Left cardiac atrium (tissue), 4 donors: ENCODE data around the gene ATP1A3. TPM values are rescaled to one million over a fixed set of nuclear protein-coding genes. Genes with fewer than 3 reads are reported as not detected.

Source experiments
- ATAC-seq, 2 donors: fragments of 200-7000 bp; cut with Tn5 transposase; one replicate each; pipeline ENCODE4 v1.9.1; 2020; ENCODE audit warnings: mild to moderate bottlenecking in 2 of 2, moderate library complexity in 2 of 2
- DNase-seq: peaks from one replicate; pipeline ENCODE4 v3.0.0-alpha.2; 2020
- intact Hi-C, 2 donors: fragments of 100-400 bp; cut with DNase I; formaldehyde crosslinking; loops; one replicate each; pipeline versions ENCODE4 v1.14.1 to v1.15.1; 2022 to 2023
- total RNA-seq, 2 donors: library from RNA; stranded (reverse); fragmentation: NEBNext Ultra II Directional; extraction: Animal tissue kit (Norgen Biotek cat#: 25700); gene quantifications; one replicate each; pipeline ENCODE4 v1.2.1, GENCODE V29; 2021
- donor health status: DM: no; HTN: yes; CAD: no.
- donor health status: DM: no; HTN: yes; CAD: no; lungs with severe emphysema.
- donor health status: DM: yes; HTN: yes; CAD: no.
- donor health status: Dilated cardiomyopathy.

Gene ATP1A3
- total RNA-seq, 2 donors from 2014 or later = 235 to 274 TPM

DNA sequence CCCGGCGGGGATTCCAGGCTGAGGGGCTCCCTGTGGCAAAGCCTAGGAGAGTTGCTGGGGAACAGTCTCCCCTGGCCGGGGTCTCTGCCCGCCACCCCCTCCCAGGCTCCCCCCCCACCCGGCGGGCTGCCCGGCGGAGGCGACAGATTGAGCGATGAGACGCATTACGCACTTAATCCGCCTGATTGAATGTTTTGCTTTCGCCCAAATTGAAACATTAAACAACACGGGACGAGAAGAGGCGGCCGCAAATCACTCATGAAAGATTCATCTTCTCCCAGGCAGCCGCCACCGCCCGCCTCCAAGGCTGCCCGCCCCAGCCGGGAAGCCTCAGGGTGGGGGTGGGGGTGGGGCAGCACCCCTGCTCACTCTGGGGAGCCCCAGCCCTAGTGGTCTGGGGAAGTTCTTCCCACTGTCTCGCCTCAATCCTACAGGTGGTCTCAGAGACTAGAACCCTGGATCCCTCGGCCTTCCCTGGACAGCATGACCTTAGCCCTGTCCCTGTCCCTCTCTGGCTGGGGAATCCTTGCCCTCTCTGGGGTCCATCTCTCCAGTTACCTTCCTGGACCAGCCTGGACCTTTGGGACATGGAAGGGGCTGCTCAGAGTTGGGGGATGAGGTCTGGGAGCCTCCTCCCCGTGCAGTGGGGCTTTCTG is 58.1 kb downstream of the ATP1A3 start:
- intact Hi-C loops = no loop called here
- no peak for DNase-seq
- ATAC-seq = no peak

DNA sequence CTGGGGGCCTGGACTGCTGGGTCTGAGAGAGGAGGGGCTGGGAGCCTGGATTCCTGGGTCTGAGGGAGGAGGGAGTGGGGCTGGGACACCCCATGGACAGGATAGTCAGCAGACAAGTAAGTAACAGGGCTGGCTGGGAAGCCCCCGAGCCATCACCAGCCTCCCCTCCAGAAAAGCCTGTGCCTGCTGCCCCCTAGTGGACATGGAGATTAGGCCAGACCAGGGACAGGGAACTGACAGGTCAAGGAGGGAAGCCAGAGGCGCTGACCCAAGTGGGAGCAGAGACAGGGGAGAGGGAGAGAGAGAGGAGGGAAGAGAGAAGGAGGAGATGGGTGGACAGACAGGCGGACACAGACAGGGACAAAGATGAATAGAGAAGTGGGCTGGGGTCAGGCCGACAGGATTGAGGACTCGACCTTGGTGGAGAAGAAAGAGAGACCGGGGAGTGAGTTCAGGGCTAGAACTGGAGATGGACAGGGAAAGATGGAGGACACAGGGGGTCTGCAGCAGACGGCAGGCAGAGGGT is 59.1 kb downstream of the ATP1A3 start:
- DNase-seq (peak; percentile 65), ATAC-seq (peak; percentile 68 to 71)
- intact Hi-C loops = no loop called here

DNA sequence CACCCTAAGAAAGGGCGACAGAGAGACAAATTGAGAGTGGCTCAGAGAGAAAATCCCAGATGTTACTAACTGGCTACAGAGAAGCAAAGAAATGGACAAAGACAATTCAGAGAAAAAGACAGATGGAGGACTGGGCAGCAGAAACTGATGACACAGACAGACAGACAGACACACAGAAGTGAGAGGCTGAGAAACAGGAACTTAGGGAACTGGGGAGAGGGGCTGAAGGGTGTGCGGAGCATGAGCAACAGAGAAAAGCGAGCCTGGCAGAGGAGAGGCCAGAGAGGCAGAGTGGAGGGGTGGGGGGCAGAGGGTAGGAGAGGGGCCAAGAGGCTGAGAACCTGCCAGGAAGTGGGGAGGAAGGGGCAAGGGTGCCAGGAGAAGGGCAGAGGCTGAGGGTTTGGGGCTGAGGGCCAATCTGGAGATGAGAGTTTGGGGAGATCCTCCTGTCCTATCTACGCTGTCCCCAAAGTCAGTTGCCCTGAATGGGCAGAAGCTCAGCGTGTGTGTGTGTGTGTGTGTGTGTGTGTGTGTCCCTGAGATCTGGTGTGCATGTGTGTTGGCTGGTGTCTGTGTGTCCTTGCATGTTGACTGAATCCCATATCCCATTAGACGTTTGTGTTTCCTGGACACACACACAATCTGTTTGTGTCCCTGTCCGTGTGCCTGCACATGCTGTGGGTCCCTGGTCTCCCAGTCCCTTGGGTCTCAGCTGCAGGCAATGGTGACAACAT is 60.2 kb downstream of the ATP1A3 start:
- DNase-seq (no peak), ATAC-seq (no peak)
- intact Hi-C loops = no loop called here

DNA sequence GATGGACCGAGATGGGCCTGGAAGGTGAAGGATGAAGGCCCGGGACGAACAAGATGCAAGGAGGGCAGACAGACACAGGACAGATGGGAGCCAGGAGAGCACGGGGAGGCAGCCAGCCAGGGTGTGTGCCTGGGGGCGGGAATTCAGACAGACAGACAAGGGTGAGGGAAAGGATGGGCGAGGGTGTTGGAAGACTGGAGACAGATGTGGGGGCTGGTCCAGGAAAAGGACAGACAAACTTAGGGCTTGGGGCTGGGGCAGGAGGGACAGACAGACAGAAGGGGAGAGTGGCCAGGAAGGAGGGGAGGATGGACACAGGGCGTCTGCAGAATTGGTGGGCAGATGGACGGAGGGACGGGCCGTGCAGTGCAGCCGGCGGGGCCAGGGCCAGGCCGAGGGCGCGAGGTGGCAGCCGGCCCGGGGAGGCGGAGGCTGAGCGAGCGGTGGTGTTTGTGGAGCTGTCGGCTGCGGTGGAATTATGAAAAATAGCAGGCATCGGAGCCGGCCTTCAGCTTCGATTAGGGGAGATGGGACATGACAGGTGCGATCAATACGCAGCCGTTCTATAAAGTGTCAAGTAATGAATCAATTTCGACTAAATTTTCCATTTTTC is 61.2 kb downstream of the ATP1A3 start:
- ATAC-seq = peak; percentile 31 to 38

DNA sequence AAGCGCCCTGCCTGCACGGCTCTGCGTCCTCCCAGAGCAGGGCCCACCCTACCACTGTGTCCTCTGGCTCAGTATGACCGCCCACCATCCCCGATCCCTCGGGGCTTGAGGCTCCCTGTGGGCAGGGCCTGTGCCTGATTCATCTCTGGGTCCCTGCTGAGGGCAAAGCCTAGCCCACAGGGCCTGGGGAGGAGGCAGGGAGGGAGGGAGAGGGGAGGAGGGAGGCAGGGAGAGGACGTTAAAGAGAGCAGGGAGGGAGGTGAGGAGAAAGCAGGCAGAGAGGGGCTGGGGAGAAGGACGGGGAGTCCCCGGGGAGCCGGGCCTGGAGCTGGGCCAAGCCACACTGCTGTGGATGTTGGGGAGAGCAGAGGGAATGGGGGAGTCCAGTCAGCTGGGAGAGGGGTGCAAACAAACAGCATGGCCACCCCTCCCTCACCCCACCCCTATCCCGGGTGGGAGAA is 61.7 kb downstream of the ATP1A3 start:
- no peak for ATAC-seq
- no peak for DNase-seq
- intact Hi-C loops = no loop called here

More for the DNA sequence above, 61.2 kb downstream of the ATP1A3 start:
- DNase-seq = no peak
- intact Hi-C loops = no loop called here

DNA sequence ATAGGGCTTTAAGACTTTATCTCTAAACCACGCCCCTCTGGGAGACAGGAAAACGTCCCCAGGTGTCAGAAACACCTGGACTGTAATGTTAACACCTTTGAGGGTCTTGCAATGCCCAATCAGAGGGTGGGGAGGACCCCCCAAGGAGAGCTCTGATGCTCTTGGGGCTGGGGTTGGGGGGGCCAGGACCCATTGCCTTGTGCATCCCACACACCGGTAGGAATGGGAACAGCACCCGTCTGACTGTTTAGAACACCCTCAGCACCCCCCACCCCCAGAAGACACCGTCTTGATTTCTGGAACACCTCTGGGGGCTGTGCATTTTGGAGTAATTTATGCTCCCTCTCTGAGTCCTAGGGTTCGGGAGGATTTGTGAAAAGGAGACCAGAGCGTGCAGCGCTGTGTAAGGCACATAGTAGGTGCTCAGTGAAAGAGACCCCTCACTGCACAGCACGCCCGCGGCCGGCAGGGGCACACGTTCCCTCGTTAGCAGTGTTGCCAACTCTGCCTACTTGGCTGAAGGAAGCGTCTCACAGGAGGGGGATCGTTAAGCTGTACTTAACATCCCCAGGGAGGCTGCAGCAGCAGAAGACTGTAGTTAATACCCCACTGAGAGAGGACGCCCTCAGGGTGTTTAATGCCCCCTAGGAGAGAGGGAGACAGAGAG is 63.0 kb downstream of the ATP1A3 start:
- DNase-seq (no peak), ATAC-seq (no peak)
- intact Hi-C loops = no loop called here

DNA sequence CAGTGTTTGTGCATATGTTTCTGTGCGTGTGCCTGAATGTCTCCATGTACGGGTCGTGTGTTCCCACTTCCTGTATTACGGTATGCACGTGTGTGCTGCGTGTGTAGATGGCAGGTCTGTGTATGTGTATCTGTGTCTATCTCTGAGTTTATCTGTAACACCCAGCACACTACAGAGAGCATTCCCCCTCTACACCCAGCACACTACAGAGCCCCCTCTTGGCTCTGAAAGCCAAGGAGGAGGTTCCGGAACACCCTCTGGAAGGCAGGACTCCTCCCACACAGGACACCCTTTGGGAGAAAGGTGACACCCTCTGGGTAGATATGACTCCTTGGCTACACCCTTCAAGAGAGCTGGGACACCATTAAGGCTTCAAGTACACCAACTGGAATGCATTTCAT is 63.7 kb downstream of the ATP1A3 start:
- intact Hi-C loops = no loop called here
- ATAC-seq = no peak
- no peak for DNase-seq

DNA sequence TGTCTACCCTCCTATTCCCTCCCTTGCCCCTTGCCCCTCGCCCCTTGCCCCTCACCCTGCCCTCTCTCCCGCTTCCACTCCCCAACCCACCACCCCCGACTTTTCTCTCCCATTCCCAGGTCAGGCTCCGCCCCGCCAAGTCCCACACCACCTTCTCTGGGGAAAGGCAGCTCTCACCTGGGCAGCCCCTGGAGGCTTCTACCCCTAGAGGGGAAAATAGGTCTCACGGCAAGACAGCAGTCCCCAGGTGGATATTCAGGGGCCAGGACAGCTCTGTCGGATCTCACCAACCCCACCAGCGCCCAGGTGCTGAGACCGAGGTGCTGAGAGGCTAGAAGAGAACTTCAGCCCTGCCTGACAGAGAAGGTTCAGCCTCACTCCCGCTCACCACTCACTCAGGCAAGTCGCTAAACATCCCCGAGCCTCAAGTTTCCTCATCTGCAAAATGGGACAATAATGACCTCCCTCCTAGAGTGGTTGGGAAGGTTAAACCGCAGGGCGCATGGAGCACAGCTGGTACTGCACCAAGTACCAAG is 64.4 kb downstream of the ATP1A3 start:
- DNase-seq = no peak

DNA sequence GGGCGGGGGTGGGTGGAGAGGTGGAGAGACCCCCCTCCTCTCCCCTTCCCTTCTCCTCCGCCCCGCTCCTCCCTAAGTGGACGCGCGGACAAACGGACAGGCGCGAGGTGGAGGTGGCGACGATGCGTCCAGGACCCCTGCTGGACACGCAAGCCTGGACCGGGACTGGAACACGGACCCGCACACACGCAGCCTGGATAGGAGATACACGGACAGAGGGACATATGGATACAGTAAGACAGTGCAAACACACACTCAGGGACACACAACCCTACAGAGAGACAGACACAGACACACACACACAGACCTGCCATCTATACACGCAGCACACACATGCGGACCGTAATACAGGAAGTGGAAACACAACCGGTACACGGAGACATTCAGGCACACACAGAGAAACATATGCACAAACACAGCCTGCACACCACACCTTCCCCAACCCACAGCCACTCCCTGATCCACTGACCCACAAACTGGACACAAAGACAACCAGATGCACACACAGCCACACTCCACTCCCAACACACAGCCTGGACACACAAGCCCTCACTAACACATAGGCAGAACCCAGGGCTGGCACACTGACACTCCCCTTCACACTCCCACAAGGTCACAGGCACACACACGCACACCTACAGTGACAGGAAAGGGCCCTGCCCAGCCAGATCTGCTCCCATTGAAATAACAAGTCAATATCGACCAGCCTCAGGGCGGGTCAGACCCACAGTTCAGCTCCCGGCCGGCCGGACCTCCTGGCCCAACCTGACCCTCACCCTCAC is 65.1 kb downstream of the ATP1A3 start:
- ATAC-seq = peak in 1 of 2 donors; percentile 10
- intact Hi-C loops = no loop called here
- DNase-seq = no peak

More for the DNA sequence above, 64.4 kb downstream of the ATP1A3 start:
- intact Hi-C loops = no loop called here
- ATAC-seq = no peak

DNA sequence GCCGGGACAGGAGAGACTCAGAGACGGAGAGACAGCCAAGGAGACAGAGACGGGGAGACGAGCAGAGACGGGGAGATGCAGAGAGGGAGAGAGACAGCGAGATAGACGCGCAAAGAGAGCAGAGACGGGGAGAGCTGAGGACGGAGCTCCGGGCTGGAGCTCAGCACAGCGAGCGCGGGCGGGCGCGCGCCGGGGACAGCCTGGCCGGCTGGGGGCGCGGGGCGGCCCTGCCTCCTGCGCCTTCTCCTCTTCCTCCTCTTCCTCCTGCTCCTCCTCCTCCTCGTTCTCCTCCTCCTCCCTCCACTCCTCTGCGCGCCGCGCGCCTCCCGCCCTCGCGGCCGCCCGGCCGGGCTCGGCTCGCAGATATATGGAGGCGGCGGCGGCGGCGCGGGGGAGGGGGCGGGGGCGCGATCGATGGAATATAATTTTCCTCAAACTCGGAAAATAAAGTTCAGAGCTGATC is 65.8 kb downstream of the ATP1A3 start, which contains the start of gene ERFL:
Gene ERFL, minus strand, starts transcription at position 229 of the 463 bp plus-strand sequence. CDS start 15,530 bp downstream, outside the sequence.
- no peak for DNase-seq
- intact Hi-C loops = no loop called here
- peak; percentile 13 to 38 for ATAC-seq

DNA sequence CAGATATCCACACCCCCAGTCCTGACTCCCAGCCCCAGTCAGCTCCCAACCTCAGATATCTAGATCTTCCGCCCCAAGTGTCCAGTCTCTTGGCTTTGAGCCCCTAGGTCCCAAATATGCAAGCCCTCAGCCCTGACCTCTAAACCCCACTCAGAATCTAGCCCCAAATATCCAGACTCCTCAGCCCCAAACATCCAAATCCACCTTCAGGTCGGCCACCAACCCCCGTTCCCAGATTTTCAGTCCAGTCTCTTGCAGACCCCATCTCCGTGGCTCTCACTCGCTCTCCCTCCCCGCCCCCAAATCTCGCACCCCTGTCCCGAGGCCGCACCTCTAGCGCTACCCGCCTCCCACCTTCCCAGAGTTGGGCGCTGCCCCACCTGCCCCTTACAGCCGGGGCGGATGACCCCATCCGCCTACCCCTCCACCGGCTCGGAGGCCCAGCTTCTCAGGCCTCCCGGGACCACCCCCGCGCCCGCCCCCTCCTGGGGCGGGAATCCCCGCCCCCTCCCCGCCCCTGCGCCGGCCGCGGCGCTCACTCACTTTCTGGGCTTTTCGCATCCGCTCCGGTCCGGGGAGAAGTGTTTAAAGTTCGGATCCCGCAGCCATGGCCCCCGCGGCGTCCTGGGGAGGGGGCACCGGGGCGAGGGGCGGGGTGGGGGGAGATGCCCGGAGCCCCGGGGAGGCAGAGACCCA is 66.4 kb downstream of the ATP1A3 start:
- DNase-seq (no peak), ATAC-seq (peak in 1 of 2 donors; percentile 14)
- intact Hi-C loops = no loop called here

DNA sequence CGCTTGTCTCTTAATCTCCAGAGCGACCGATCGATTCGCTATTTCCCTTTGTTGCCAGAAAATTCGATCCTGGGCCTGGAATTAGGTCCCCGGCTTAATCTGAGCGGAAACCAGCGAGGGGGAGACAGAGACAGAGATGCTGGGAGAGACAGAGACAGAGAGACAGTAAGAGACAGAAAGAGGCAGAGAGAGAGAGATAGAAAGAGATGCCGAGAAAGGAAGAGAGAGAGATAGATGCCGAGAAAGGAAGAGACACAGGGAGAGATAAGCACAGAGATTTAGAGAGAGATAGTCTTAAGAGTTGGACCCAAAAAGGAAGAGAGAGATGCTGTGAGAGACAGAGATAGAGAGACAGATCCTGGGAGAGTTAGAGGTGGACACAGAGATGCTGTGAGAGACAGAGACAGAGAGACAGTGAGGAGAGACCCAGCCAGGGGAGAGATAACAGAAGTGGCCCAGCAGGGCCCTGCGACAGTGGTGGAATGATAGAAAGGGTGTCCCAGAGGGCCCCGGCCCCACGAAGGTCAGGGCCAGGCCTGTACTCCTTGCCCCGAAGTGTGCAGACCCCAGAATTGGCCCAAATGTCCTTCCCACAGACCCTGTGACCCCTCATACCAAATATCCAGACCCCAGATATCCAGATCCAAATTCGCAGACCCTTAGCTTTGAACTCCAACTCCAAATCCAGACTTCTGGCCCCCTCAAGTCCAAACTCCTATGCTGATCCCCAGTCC is 67.1 kb downstream of the ATP1A3 start:
- intact Hi-C loops = no loop called here
- no peak for DNase-seq
- ATAC-seq = no peak

DNA sequence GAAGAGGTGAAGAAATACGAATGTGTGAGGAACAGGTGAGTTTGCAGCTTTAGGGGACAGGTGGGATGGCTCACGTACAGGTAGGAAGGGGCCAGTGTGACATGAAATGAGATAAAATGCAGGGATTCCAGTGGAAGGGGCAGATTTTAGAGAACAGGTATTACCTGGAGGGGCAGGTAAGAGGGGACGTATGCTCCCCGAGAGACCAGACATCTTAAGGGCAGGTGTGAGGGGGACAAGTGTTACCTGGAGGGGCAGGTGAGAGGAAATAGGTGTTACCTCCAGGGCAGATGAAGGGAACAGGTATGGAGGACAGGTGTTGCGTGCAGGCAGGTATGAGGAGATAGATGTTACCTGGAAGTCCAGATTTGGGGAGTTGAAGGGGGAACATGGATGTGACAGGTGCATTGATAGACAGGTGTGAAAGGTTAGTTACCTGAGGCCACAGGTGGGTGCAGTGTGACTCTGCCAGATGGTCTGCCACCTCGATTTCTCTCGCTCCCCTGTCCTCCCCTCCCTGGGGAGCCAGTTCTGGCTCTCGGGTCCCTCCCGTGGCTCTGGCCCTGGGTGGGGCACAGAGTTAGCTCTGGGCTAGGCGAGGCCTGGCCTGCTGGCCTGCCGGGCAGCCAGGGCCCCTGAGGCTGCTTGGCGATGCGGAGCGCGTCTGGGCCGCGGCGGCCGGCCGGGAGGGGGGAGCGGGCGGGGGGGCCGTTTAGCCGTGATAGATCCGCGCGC is 67.8 kb downstream of the ATP1A3 start:
- intact Hi-C loops = no loop called here
- ATAC-seq = no peak
- DNase-seq = no peak

DNA sequence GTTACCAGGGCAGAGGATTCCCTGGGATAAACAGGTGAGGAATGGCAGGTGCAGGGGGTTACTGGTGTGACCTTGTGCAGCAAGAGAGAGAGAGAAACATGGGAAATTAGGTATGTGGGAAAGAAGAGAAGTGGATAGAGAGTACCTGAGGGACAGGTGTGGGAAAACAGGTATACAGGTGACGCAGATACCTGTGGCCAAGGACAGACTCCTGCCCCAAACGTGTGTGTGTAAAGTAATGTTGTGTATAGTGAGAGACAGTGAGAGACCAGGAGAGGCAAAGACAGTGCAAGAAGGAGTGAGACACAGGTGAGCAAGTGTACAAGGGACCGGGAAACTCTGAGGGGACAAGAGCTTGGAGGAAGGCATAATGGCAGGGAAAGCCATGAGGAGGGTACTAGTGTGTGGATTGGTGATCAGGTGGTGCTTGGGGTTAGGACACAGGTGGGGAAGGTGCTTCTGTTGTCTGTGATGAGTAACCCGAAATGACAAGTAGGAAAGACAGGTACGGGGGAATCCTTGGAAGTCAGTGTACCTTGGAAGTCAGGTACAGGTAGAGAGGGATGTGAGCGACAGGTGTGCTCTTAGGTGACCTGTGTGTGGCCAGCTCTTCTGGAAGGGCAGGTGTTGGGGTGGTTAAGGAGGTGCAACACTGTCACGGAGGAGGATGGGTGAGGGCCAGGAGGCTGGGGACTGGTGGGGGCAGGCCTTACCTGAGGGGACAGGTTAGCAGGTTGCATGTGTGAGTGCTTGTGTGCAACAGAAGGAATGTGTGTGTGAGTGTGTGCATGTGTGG is 68.6 kb downstream of the ATP1A3 start:
- DNase-seq = no peak
- intact Hi-C loops = no loop called here
- no peak for ATAC-seq
